ENCODE measurements around the gene EIF3K.
"Not testable (repeated sequence)": the region's sequence is repeated elsewhere in the genome, so short reads cannot be mapped to it uniquely, and the experiment has no call there.

EIF3K gene

GRCh38 chr19:38597075-38597474, 21.9 kb upstream of the EIF3K start:
- TF ChIP-seq, protein P1, sequence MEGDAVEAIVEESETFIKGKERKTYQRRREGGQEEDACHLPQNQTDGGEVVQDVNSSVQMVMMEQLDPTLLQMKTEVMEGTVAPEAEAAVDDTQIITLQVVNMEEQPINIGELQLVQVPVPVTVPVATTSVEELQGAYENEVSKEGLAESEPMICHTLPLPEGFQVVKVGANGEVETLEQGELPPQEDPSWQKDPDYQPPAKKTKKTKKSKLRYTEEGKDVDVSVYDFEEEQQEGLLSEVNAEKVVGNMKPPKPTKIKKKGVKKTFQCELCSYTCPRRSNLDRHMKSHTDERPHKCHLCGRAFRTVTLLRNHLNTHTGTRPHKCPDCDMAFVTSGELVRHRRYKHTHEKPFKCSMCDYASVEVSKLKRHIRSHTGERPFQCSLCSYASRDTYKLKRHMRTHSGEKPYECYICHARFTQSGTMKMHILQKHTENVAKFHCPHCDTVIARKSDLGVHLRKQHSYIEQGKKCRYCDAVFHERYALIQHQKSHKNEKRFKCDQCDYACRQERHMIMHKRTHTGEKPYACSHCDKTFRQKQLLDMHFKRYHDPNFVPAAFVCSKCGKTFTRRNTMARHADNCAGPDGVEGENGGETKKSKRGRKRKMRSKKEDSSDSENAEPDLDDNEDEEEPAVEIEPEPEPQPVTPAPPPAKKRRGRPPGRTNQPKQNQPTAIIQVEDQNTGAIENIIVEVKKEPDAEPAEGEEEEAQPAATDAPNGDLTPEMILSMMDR (IDR thresholded peaks at IDR 0.05; ENCODE audit: insufficient read depth, low read depth, low read length, missing control alignments) = no peak
- no peak overlapping the region for H3K4me3 ChIP-seq (ENCODE audit: low read depth, low read length)
- DNase-seq (ENCODE audit: low read depth) = no peak

DNA sequence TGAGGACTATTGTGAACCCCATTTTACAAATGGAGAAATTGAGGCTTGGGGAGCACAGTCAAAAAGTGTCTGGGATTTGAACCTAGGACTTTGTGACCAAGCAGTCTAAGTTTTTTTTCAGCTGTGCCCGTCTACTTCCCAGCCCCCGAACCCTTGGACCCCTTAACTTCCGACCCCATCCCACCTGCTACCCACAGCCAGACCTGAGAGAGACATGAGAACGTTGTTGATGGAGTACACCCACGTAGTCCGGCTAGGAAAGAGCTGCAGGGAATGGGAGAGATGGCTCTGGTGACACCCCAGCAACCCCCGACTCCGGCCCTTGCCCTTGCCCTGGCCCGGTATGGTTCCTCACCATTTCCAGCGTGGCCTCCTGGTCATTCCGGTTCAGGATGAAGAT, 19.3 kb upstream of the EIF3K start:
- TF ChIP-seq, protein P1 (IDR thresholded peaks at IDR 0.05; ENCODE audit: insufficient read depth, low read depth, low read length, missing control alignments) = no peak
- no peak for DNase-seq (ENCODE audit: low read depth)
- H3K4me3 ChIP-seq (ENCODE audit: low read depth, low read length) = no peak overlapping the region

DNA sequence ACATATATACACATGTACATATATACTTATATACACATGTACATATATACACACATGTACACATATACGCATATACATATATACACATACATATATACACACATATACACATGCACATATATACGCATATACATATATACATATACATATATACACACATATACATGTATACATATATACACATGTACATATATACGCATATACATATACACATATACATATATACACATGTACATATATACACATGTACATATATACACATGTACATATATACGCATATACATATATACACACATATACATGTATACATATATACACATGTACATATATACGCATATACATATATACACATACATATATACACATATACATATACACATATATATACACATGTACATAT, 16.1 kb upstream of the EIF3K start:
- not testable (repeated sequence) for H3K4me3 ChIP-seq (ENCODE audit: low read depth, low read length); DNase-seq (ENCODE audit: low read depth)

DNA sequence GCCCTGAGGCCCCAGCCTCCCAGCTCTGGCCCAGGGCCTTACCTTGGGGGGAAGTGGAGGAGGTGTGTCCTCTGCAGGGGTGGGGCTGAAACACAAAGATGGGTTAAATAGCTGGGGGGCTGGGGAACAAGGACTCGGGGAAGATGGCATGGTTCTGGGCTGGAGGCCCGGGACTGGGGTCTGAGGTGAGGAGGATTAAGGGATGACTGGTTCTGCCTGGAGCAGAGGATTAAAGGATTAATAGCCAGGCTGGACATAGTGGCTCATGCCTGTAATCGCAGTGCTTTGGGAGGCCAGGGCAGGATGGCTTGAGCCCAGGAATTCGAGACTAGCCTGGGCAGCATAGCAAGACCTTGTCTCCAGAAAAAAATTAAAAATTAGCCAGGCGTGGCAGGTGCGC, 12.9 kb upstream of the EIF3K start:
- no peak overlapping the region for H3K4me3 ChIP-seq (ENCODE audit: low read depth, low read length)
- no peak for DNase-seq (ENCODE audit: low read depth)
- TF ChIP-seq, protein P1 (IDR thresholded peaks at IDR 0.05; ENCODE audit: insufficient read depth, low read depth, low read length, missing control alignments) = no peak

DNA sequence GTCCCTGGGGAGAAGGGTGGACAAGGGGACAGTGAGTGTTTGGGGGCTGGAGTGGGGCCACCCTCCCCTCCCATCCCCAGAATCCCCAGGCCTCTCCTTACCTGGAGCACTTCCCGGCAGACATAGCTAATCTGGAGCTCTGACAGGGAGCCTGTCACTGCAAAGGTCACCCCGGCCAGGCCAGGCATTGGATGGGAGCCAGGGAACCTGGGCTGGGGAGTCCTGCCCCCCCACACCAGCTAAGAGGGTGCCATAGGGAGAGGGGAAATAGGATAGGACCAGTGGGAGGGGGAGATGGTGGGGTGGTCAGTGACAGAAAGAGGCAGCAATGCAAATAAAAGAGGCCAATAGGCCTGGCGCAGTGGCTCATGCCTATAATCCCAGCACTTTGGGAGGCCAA, 4.7 kb upstream of the EIF3K start:
- no peak for DNase-seq (ENCODE audit: low read depth)
- H3K4me3 ChIP-seq (ENCODE audit: low read depth, low read length) = no peak overlapping the region
- TF ChIP-seq, protein P1 (IDR thresholded peaks at IDR 0.05; ENCODE audit: insufficient read depth, low read depth, low read length, missing control alignments) = no peak

GRCh38 chr19:38615007-38615581, 3.9 kb upstream of the EIF3K start:
- peak overlapping the region; percentile 75 for H3K4me3 ChIP-seq (ENCODE audit: low read depth, low read length)
- TF ChIP-seq, protein P1 (IDR thresholded peaks at IDR 0.05; ENCODE audit: insufficient read depth, low read depth, low read length, missing control alignments) = no peak
- DNase-seq (ENCODE audit: low read depth) = no peak

- DNase-seq (ENCODE audit: low read depth) = peak; percentile 63
- peak overlapping the region; percentile 75 for H3K4me3 ChIP-seq (ENCODE audit: low read depth, low read length)
These were observed 2.7 kb upstream of the EIF3K start for GRCh38 chr19:38616265-38616664.

More at GRCh38 chr19:38616265-38616664, 2.7 kb upstream of the EIF3K start:
- TF ChIP-seq, protein P1 (IDR thresholded peaks at IDR 0.05; ENCODE audit: insufficient read depth, low read depth, low read length, missing control alignments) = no peak

All from GM12865 (cell line).